HG03196 (cell line): ENCODE measurements around the gene DIMT1.

ENCODE experiments used
- ATAC-seq: cut with Tn5 transposase; IDR thresholded peaks from one replicate; pipeline ENCODE4 v1.9.1; 2021; ENCODE audit not compliant: unreplicated experiment

Gene DIMT1

GRCh38 chr5:62403411-62404250, at the start of gene DIMT1:
DIMT1 (minus strand) TSS chr5:62403905; CDS start chr5:62403772, 133 bp downstream.
- peak; percentile 98 for ATAC-seq

GRCh38 chr5:62450259-62450658, 46.6 kb upstream of the DIMT1 start:
- ATAC-seq: no peak

GRCh38 chr5:62448528-62448927, 44.8 kb upstream of the DIMT1 start:
- no peak for ATAC-seq

- ATAC-seq: no peak
Observed at GRCh38 chr5:62432621-62433064, 28.9 kb upstream of the DIMT1 start.

GRCh38 chr5:62431735-62432620, 28.3 kb upstream of the DIMT1 start:
- no peak for ATAC-seq

- ATAC-seq: no peak
Observed at GRCh38 chr5:62424763-62425162, 21.1 kb upstream of the DIMT1 start.

- ATAC-seq: no peak
Observed at GRCh38 chr5:62421414-62421813, 17.7 kb upstream of the DIMT1 start.

- no peak for ATAC-seq
Observed at GRCh38 chr5:62419609-62420008, 15.9 kb upstream of the DIMT1 start.

- ATAC-seq: no peak
Observed at GRCh38 chr5:62418462-62419076, 14.9 kb upstream of the DIMT1 start.

- ATAC-seq: no peak
Observed at GRCh38 chr5:62413711-62414110, 10.0 kb upstream of the DIMT1 start.

GRCh38 chr5:62412549-62413329, 9.0 kb upstream of the DIMT1 start, which contains the start of gene IPO11:
IPO11 (plus strand) TSS chr5:62412763; CDS start chr5:62437280, 24,517 bp downstream.
- peak; percentile 97 for ATAC-seq

GRCh38 chr5:62395210-62395950, 8.3 kb downstream of the DIMT1 start:
- no peak for ATAC-seq

GRCh38 chr5:62386824-62387223, 16.9 kb downstream of the DIMT1 start:
- ATAC-seq: no peak

- ATAC-seq: no peak
Observed at GRCh38 chr5:62385816-62386400, 17.8 kb downstream of the DIMT1 start.

GRCh38 chr5:62385131-62385530, 18.6 kb downstream of the DIMT1 start:
- ATAC-seq: no peak

GRCh38 chr5:62376064-62376463, 27.6 kb downstream of the DIMT1 start:
- no peak for ATAC-seq

- ATAC-seq: no peak
Observed at GRCh38 chr5:62375627-62376026, 28.1 kb downstream of the DIMT1 start.

- ATAC-seq: no peak
Observed at GRCh38 chr5:62374090-62374489, 29.6 kb downstream of the DIMT1 start.

GRCh38 chr5:62373382-62373781, 30.3 kb downstream of the DIMT1 start:
- ATAC-seq: no peak
